H9 (cell line): ENCODE measurements around the gene WDSUB1. TPM values are rescaled to one million over a fixed set of nuclear protein-coding genes. Genes with fewer than 3 reads are reported as not detected.

Experiments used
- DNase-seq: peaks from one replicate; pipeline ENCODE4 v3.0.0-alpha.2; 2017
- H2AFZ ChIP-seq: one replicate; pipeline ENCODE4 v1.6.1; 2013; ENCODE audit warnings: mild to moderate bottlenecking, low read length, control low read depth, moderate library complexity
- H2AK5ac ChIP-seq: 2 replicates; pipeline ENCODE4 v1.6.1; 2013; ENCODE audit warnings: low read length, control low read depth, mixed read lengths; ENCODE audit not compliant: insufficient read length
- H2BK120ac ChIP-seq: one replicate; pipeline ENCODE4 v1.6.1; 2013; ENCODE audit warnings: low read depth, mild to moderate bottlenecking, low read length, control low read depth, inconsistent platforms; ENCODE audit not compliant: poor library complexity, severe bottlenecking
- H2BK12ac ChIP-seq: 2 replicates; pipeline ENCODE4 v1.6.1; 2013; ENCODE audit warnings: low read length, control low read depth, mixed read lengths, low read depth; ENCODE audit not compliant: insufficient read length
- H2BK15ac ChIP-seq: 2 replicates; pipeline ENCODE4 v1.6.1; 2013; ENCODE audit warnings: low read depth, low read length, control low read depth
- H2BK20ac ChIP-seq: one replicate; pipeline ENCODE4 v1.6.1; 2013; ENCODE audit warnings: low read depth, mild to moderate bottlenecking, low read length, control low read depth, inconsistent platforms; ENCODE audit not compliant: poor library complexity, severe bottlenecking
- H2BK5ac ChIP-seq: 2 replicates; pipeline ENCODE4 v1.6.1; 2013; ENCODE audit warnings: low read length, control low read depth, mixed read lengths; ENCODE audit not compliant: insufficient read length
- H3K14ac ChIP-seq: 2 replicates; pipeline ENCODE4 v1.6.1; 2013; ENCODE audit warnings: low read length, control low read depth; ENCODE audit not compliant: insufficient read depth
- H3K18ac ChIP-seq: 2 replicates; pipeline ENCODE4 v1.6.1; 2013; ENCODE audit warnings: low read depth, mild to moderate bottlenecking, mixed read lengths, low read length, control low read depth; ENCODE audit not compliant: insufficient read length
- H3K23ac ChIP-seq: 2 replicates; pipeline ENCODE4 v1.6.1; 2013; ENCODE audit warnings: low read length, control low read depth, mixed read lengths, low read depth; ENCODE audit not compliant: insufficient read length
- H3K23me2 ChIP-seq: 2 replicates; pipeline ENCODE4 v1.6.1; 2013; ENCODE audit warnings: low read depth, mild to moderate bottlenecking, mixed read lengths, low read length, control low read depth; ENCODE audit not compliant: insufficient read length, poor library complexity, severe bottlenecking
- H3K27ac ChIP-seq: 2 replicates; pipeline ENCODE4 v1.5.1; 2013; ENCODE audit warnings: low read length, control low read depth, mixed read lengths, low read depth; ENCODE audit not compliant: insufficient read length
- H3K27me3 ChIP-seq: 2 replicates; pipeline ENCODE4 v1.6.1; 2013; ENCODE audit warnings: low read length, control low read depth, inconsistent platforms; ENCODE audit not compliant: insufficient read depth
- H3K4ac ChIP-seq: 2 replicates; pipeline ENCODE4 v1.6.1; 2013; ENCODE audit warnings: low read depth, mild to moderate bottlenecking, control low read depth, inconsistent platforms, low read length, moderate library complexity
- H3K4me1 ChIP-seq: 2 replicates; pipeline ENCODE4 v1.6.1; 2013; ENCODE audit warnings: low read length, control low read depth, inconsistent platforms; ENCODE audit not compliant: insufficient read depth
- H3K4me2 ChIP-seq: 2 replicates; pipeline ENCODE4 v1.6.1; 2013; ENCODE audit warnings: low read length, control low read depth, mixed read lengths; ENCODE audit not compliant: insufficient read length, insufficient read depth
- H3K56ac ChIP-seq: 2 replicates; pipeline ENCODE4 v1.6.1; 2013; ENCODE audit warnings: low read depth, mild to moderate bottlenecking, mixed read lengths, low read length, control low read depth; ENCODE audit not compliant: insufficient read length
- H3K79me1 ChIP-seq: 2 replicates; pipeline ENCODE4 v1.6.1; 2013; ENCODE audit warnings: low read depth, mild to moderate bottlenecking, moderate library complexity, low read length, control low read depth, inconsistent platforms; ENCODE audit not compliant: insufficient read depth, poor library complexity, severe bottlenecking
- H3K79me2 ChIP-seq: 2 replicates; pipeline ENCODE4 v1.6.1; 2013; ENCODE audit warnings: low read length, control low read depth, inconsistent platforms; ENCODE audit not compliant: insufficient read depth
- H3K9ac ChIP-seq: 2 replicates; pipeline ENCODE4 v1.6.1; 2013; ENCODE audit warnings: low read length, control low read depth, mixed read lengths; ENCODE audit not compliant: insufficient read length; ENCODE audit errors: extremely low read depth
- H3K9me3 ChIP-seq: one replicate; pipeline ENCODE4 v1.6.1; 2013; ENCODE audit warnings: low read depth, low read length, inconsistent platforms; ENCODE audit not compliant: control insufficient read depth
- H3T11ph ChIP-seq: one replicate; pipeline ENCODE4 v1.6.1; 2013; ENCODE audit warnings: mild to moderate bottlenecking, low read length, control low read depth, inconsistent platforms
- H4K20me1 ChIP-seq: one replicate; pipeline ENCODE4 v1.6.1; 2013; ENCODE audit not compliant: control insufficient read depth, insufficient read length, insufficient read depth
- H4K5ac ChIP-seq: 2 replicates; pipeline ENCODE4 v1.6.1; 2013; ENCODE audit warnings: low read depth, mild to moderate bottlenecking, mixed read lengths, low read length, control low read depth; ENCODE audit not compliant: insufficient read length
- H4K8ac ChIP-seq: replicated peaks from 2 replicates; pipeline ENCODE4 v1.6.1; 2013; ENCODE audit warnings: low read length, control low read depth, mixed read lengths, low read depth; ENCODE audit not compliant: insufficient read length
- H4K91ac ChIP-seq: 2 replicates; pipeline ENCODE4 v1.6.1; 2013; ENCODE audit warnings: low read depth, mild to moderate bottlenecking, moderate library complexity, mixed read lengths, low read length, control low read depth; ENCODE audit not compliant: insufficient read length
- H3K27ac Mint-ChIP-seq, 3 experiments: 2 replicates in 2 of 3; 3 replicates in 1 of 3; pipeline ENCODE4 v1.8.0; 2020 to 2021; ENCODE audit warnings: mixed read lengths in 3 of 3, mild to moderate bottlenecking in 1 of 3, moderate library complexity in 1 of 3
- H3K27me3 Mint-ChIP-seq: 2 replicates; pipeline ENCODE4 v1.8.0; 2021; ENCODE audit warnings: low read depth, mild to moderate bottlenecking, moderate library complexity, mixed read lengths
- H3K36me3 Mint-ChIP-seq, 3 experiments: 2 replicates in 2 of 3; 3 replicates in 1 of 3; pipeline ENCODE4 v1.8.0; 2020 to 2021; ENCODE audit warnings: low read depth in 3 of 3, mixed read lengths in 3 of 3; ENCODE audit not compliant: insufficient read depth in 1 of 3
- H3K4me1 Mint-ChIP-seq, 2 experiments: 2 replicates each; pipeline ENCODE4 v1.8.0; 2020; ENCODE audit warnings: mixed read lengths in 2 of 2
- H3K4me3 Mint-ChIP-seq, 2 experiments: 2 replicates in 1 of 2; 3 replicates in 1 of 2; pipeline ENCODE4 v1.8.0; 2020 to 2021; ENCODE audit warnings: mild to moderate bottlenecking in 2 of 2, mixed read lengths in 2 of 2, moderate library complexity in 1 of 2
- H3K9me3 Mint-ChIP-seq, 2 experiments: 2 replicates in 1 of 2; 3 replicates in 1 of 2; pipeline ENCODE4 v1.8.0; 2020; ENCODE audit warnings: mild to moderate bottlenecking in 2 of 2, mixed read lengths in 2 of 2, moderate library complexity in 1 of 2
- CTCF ChIP-seq: fragments of 200-600 bp; sonication (generic); conservative IDR thresholded peaks from 3 replicates; pipeline ENCODE4 v1.8.0; 2021; ENCODE audit warnings: antibody characterized with exemption, mild to moderate bottlenecking
- WGBS: extraction: QIAGEN DNeasy Blood & Tissue Kit; methylation state at CpG from one replicate; pipeline ENCODE4 v1.1.7; 2013; ENCODE audit warnings: missing lambda C conversion rate, low lambda C conversion rate, mixed read lengths; ENCODE audit not compliant: insufficient read length; ENCODE audit errors: extremely low coverage; 5-methylcytosine and 5-hydroxymethylcytosine counted together
- total RNA-seq: library from RNA; stranded (reverse); gene quantifications from 2 replicates; pipeline ENCODE4 v1.2.1, GENCODE V29; 2021

Gene WDSUB1
- total RNA-seq, 1 experiment from 2014 or later, result 5.5 TPM

GRCh38 chr2:159232456-159233170, 53.9 kb downstream of the WDSUB1 start:
- H2AFZ ChIP-seq, result no peak overlapping the region
- H3K4me1 ChIP-seq, result no peaks in the 10 kb centered on the region
- H2BK12ac ChIP-seq, result no peak overlapping the region
- no peak overlapping the region for H3K4me2 ChIP-seq
- no peaks in the 10 kb centered on the region for H3K9me3 ChIP-seq
- H3K27ac Mint-ChIP-seq, result no peak overlapping the region
- H3K79me2 ChIP-seq, result no peaks in the 10 kb centered on the region
- peaks cover 0 to 16% (median 0%) of the 10 kb centered on the region in 3 experiments; a peak in 5 of 7 replicates for H3K36me3 Mint-ChIP-seq
- H3T11ph ChIP-seq, result no peak overlapping the region
- no peak overlapping the region for H3K9ac ChIP-seq
- H3K4ac ChIP-seq, result no peak overlapping the region
- H2BK15ac ChIP-seq, result no peak overlapping the region
- no peak overlapping the region for H3K14ac ChIP-seq
- no peaks in the 10 kb centered on the region for H3K23me2 ChIP-seq
- H3K18ac ChIP-seq, result no peak overlapping the region
- H3K9me3 Mint-ChIP-seq, result no peaks in the 10 kb centered on the region
- no peak overlapping the region for H2BK120ac ChIP-seq
- H4K20me1 ChIP-seq, result no peaks in the 10 kb centered on the region
- H4K5ac ChIP-seq, result no peak overlapping the region
- H3K27ac ChIP-seq, result no peak overlapping the region
- no peak for TF ChIP-seq CTCF
- no peak overlapping the region for H3K4me3 Mint-ChIP-seq
- H2AK5ac ChIP-seq, result no peak overlapping the region
- no peak overlapping the region for H2BK5ac ChIP-seq
- no peak overlapping the region for H4K8ac ChIP-seq
- no peak for DNase-seq
- H3K27me3 ChIP-seq, result no peaks in the 10 kb centered on the region
- WGBS, result no CpG with 5 or more reads among the region's 3 CpGs
- H3K79me1 ChIP-seq, result no peaks in the 10 kb centered on the region
- H3K4me1 Mint-ChIP-seq, result no peaks in the 10 kb centered on the region
- H3K27me3 Mint-ChIP-seq, result no peaks in the 10 kb centered on the region
- H2BK20ac ChIP-seq, result no peak overlapping the region
- no peak overlapping the region for H4K91ac ChIP-seq
- no peak overlapping the region for H3K56ac ChIP-seq
- H3K23ac ChIP-seq, result no peak overlapping the region
